OCI-LY7 (cell line): ENCODE results near the gene PLXDC2. TPM values are rescaled to one million over a fixed set of nuclear protein-coding genes. Genes with fewer than 3 reads are reported as not detected.

Experiments
- BruUV-seq: library from RNA; stranded (reverse); fragments of 400-500 nt; replicated peaks from 2 replicates; lab custom pipeline; 2021; lab: Mats Ljungman, UMichigan
- CTCF ChIA-PET: fragments of 300-600 bp; sonication (Branson Sonifier 250); formaldehyde crosslinking; loops from one replicate; lab custom pipeline; 2022; ENCODE audit warnings: antibody characterized with exemption; ENCODE audit not compliant: unreplicated experiment; lab: Charles Lee
- POLR2A ChIA-PET: fragments of 300-600 bp; sonication (Branson Sonifier 250); formaldehyde crosslinking; loops from one replicate; lab custom pipeline; 2022; ENCODE audit warnings: antibody characterized with exemption; lab: Charles Lee
- DNase-seq: peaks from one replicate; pipeline ENCODE4 v3.0.0-alpha.2; 2015; ENCODE audit warnings: low spot score
- H2AFZ ChIP-seq: fragments of 200-600 bp; sonication (generic), shearing (Covaris generic); 2 replicates; pipeline ENCODE4 v1.6.1; 2014; ENCODE audit warnings: mild to moderate bottlenecking, antibody characterized with exemption, low read length, moderate library complexity
- H3K27ac ChIP-seq: fragments of 200-600 bp; sonication (generic); 2 replicates; pipeline ENCODE4 v1.5.1; 2014; ENCODE audit warnings: mixed run types, low read depth, mild to moderate bottlenecking, moderate library complexity, low read length, inconsistent platforms; ENCODE audit not compliant: poor library complexity, severe bottlenecking
- H3K36me3 ChIP-seq: fragments of 200-600 bp; sonication (generic); 2 replicates; pipeline ENCODE4 v1.6.1; 2014; ENCODE audit warnings: mild to moderate bottlenecking, antibody characterized with exemption, low read length, moderate library complexity, mixed read lengths; ENCODE audit not compliant: insufficient read depth
- H3K4me1 ChIP-seq: fragments of 200-600 bp; sonication (generic); 2 replicates; pipeline ENCODE4 v1.5.1; 2014; ENCODE audit warnings: mild to moderate bottlenecking, low read length; ENCODE audit not compliant: insufficient read depth, poor library complexity, severe bottlenecking
- H3K4me2 ChIP-seq: fragments of 200-600 bp; sonication (generic); 2 replicates; pipeline ENCODE4 v1.6.1; 2014; ENCODE audit warnings: mild to moderate bottlenecking, low read length
- H3K4me3 ChIP-seq: fragments of 200-600 bp; sonication (generic); 2 replicates; pipeline ENCODE4 v1.5.1; 2014; ENCODE audit warnings: mild to moderate bottlenecking, low read depth, low read length; ENCODE audit not compliant: poor library complexity, severe bottlenecking
- H3K79me2 ChIP-seq: fragments of 200-600 bp; sonication (generic); 2 replicates; pipeline ENCODE4 v1.6.1; 2016; ENCODE audit warnings: low read depth, mild to moderate bottlenecking, low read length, moderate library complexity, mixed read lengths; ENCODE audit not compliant: insufficient read depth
- H3K9me2 ChIP-seq: fragments of 200-600 bp; sonication (generic); 2 replicates; pipeline ENCODE4 v1.6.1; 2016; ENCODE audit warnings: mild to moderate bottlenecking, low read length, mixed read lengths; ENCODE audit not compliant: insufficient read depth
- H3K9me3 ChIP-seq: fragments of 200-600 bp; sonication (generic); 2 replicates; pipeline ENCODE4 v1.6.1; 2014; ENCODE audit warnings: mild to moderate bottlenecking, mixed run types, low read length, mixed read lengths
- H4K20me1 ChIP-seq: fragments of 200-600 bp; sonication (generic); 2 replicates; pipeline ENCODE4 v1.6.1; 2014; ENCODE audit warnings: mild to moderate bottlenecking, antibody characterized with exemption, low read length, moderate library complexity, mixed read lengths; ENCODE audit not compliant: insufficient read depth
- CTCF ChIP-seq: fragments of 200-600 bp; sonication (generic); conservative IDR thresholded peaks from 2 replicates; pipeline ENCODE4 v1.5.1; 2014; ENCODE audit warnings: mild to moderate bottlenecking, antibody characterized with exemption, low read length, moderate library complexity, mixed read lengths
- EZH2phosphoT487 ChIP-seq: fragments of 200-600 bp; sonication (generic); IDR thresholded peaks from 2 replicates; pipeline ENCODE4 v1.6.1; 2018; ENCODE audit warnings: low read depth, borderline replicate concordance, mild to moderate bottlenecking, mixed run types, antibody characterized with exemption, low read length, moderate library complexity, mixed read lengths
- intact Hi-C: fragments of 100-400 bp; cut with micrococcal nuclease; formaldehyde crosslinking; loops from one replicate; pipeline ENCODE4 v1.10.0; 2022; ENCODE audit not compliant: unreplicated experiment
- total RNA-seq, 2 experiments: library from RNA; depleted of rRNA in 1 of 2; stranded (reverse); fragments of >200 nt in 1 of 2; shearing (Covaris generic) in 1 of 2; gene quantifications; 2 replicates each; pipeline ENCODE4 v1.2.3, GENCODE V29; 2014 to 2022

PLXDC2 gene
- total RNA-seq, 2 experiments from 2014 or later = not detected

GRCh38 chr10:19889256-19889655 lies 73.0 kb downstream of the PLXDC2 start:
- POLR2A ChIA-PET = no interaction called here
- TF ChIP-seq CTCF (no peak), EZH2phosphoT487 (no peak)

DNA sequence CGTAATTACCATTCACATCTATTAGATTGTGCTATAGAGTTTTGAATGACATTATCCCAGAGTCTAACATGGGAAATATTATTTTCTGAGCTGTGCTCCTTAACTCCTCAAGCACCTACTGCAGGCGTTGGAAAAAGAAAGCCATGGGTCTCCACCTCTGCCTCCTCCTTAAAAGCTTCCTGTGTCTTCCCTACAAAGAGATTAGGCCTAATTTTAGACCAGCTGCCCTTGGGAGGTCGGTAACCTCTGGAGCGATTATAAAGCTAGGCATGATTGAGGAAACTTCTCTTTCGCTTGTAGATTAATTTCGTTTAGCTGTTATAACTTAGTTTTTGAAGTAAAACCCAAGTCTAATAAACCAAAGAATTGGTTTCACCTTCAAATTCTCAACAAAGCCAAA lies 75.2 kb downstream of the PLXDC2 start:
- Histone ChIP-seq H3K4me3 (no peak overlapping the region), H2AFZ (no peak overlapping the region), H3K9me2 (no peaks in the 10 kb centered on the region), H3K27ac (no peak overlapping the region), H3K9me3 (no peaks in the 10 kb centered on the region), H3K4me1 (no peaks in the 10 kb centered on the region), H4K20me1 (no peaks in the 10 kb centered on the region), H3K4me2 (no peak overlapping the region), H3K79me2 (no peaks in the 10 kb centered on the region), H3K36me3 (no peaks in the 10 kb centered on the region)
- no TSS peak for BruUV-seq
- ChIA-PET POLR2A (interaction anchor here (0.6 to 1.6 kb wide), 2 partner anchors 22 to 218 kb away, joined by 3 to 4 read pairs; no protein-coding TSS in a partner anchor), CTCF (no interaction called here)
- intact Hi-C loops = no loop called here
- TF ChIP-seq EZH2phosphoT487 = no peak
- no peak for TF ChIP-seq CTCF
- DNase-seq = no peak

More at GRCh38 chr10:19889256-19889655, 73.0 kb downstream of the PLXDC2 start:
- Histone ChIP-seq H3K36me3 (no peaks in the 10 kb centered on the region), H2AFZ (no peak overlapping the region), H3K9me2 (no peaks in the 10 kb centered on the region), H3K4me1 (no peaks in the 10 kb centered on the region), H3K27ac (no peak overlapping the region), H4K20me1 (no peaks in the 10 kb centered on the region), H3K4me3 (no peak overlapping the region), H3K4me2 (no peak overlapping the region), H3K9me3 (no peaks in the 10 kb centered on the region), H3K79me2 (no peaks in the 10 kb centered on the region)
- CTCF ChIA-PET = no interaction called here
- BruUV-seq = no TSS peak
- intact Hi-C loops = no loop called here
- no peak for DNase-seq

DNA sequence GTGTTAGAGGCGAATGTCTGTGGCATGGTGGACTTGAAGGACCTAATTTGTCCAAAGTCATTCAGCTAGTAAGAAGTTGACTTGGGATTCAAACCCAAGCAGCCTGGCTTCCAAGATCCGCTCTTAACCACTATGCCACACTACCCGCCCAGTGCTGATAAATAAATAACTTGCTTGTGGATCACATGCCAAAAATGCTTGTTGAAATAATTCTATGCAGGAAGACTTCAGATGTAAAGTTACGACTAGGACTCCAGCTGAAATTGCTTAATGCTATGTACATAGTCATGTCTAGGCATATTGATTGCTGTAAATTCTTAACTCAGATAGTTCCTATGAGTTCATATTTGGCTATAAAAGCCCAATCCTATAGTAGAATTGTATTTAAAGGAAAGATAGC lies 76.0 kb downstream of the PLXDC2 start:
- H2AFZ ChIP-seq = no peak overlapping the region
- no peaks in the 10 kb centered on the region for H4K20me1 ChIP-seq
- no TSS peak for BruUV-seq

More for the DNA sequence above, 76.0 kb downstream of the PLXDC2 start:
- intact Hi-C loops = no loop called here
- Histone ChIP-seq H3K9me3 (no peaks in the 10 kb centered on the region), H3K36me3 (no peaks in the 10 kb centered on the region), H3K4me1 (no peaks in the 10 kb centered on the region), H3K9me2 (no peaks in the 10 kb centered on the region), H3K27ac (no peak overlapping the region), H3K79me2 (no peaks in the 10 kb centered on the region), H3K4me3 (no peak overlapping the region), H3K4me2 (no peak overlapping the region)
- TF ChIP-seq EZH2phosphoT487 (no peak), CTCF (no peak)
- POLR2A ChIA-PET = interaction anchor here (0.6 to 0.7 kb wide), 2 partner anchors 13 to 60 kb away, joined by 3 to 5 read pairs; no protein-coding TSS in a partner anchor
- DNase-seq = no peak
- CTCF ChIA-PET = no interaction called here
